ENCODE data around the gene PLXND1.

GRCh38 chr3:129636082-129636481 is 29.6 kb upstream of the PLXND1 start:
- TF ChIP-seq CTCF (IDR thresholded peaks at IDR 0.05) (no peak), POLR2A (IDR thresholded peaks at IDR 0.05) (no peak)
